Hepatocyte (in vitro differentiated cells): Measurements from ENCODE around the gene BMPR1A.

Source experiments
- EZH2 ChIP-seq: fragments of 200-600 bp; sonication (generic); IDR thresholded peaks from 2 replicates; pipeline ENCODE4 v1.6.1; 2016; ENCODE audit warnings: antibody characterized with exemption, mild to moderate bottlenecking, borderline replicate concordance
- EZH2phosphoT487 ChIP-seq: fragments of 200-600 bp; sonication (generic); IDR thresholded peaks from one replicate; pipeline ENCODE4 v1.6.1; 2018; ENCODE audit warnings: antibody characterized with exemption, mild to moderate bottlenecking, low read depth, moderate library complexity; ENCODE audit not compliant: unreplicated experiment, severe bottlenecking
- TF ChIP-seq, protein P1 (sequence below): fragments of 200-600 bp; sonication (generic); IDR thresholded peaks from 2 replicates; pipeline ENCODE4 v1.5.1; 2016; ENCODE audit warnings: antibody characterized with exemption, mild to moderate bottlenecking; ENCODE audit not compliant: poor library complexity

GRCh38 chr10:86813982-86814381, 57.6 kb downstream of the BMPR1A start:
- TF ChIP-seq, protein P1, sequence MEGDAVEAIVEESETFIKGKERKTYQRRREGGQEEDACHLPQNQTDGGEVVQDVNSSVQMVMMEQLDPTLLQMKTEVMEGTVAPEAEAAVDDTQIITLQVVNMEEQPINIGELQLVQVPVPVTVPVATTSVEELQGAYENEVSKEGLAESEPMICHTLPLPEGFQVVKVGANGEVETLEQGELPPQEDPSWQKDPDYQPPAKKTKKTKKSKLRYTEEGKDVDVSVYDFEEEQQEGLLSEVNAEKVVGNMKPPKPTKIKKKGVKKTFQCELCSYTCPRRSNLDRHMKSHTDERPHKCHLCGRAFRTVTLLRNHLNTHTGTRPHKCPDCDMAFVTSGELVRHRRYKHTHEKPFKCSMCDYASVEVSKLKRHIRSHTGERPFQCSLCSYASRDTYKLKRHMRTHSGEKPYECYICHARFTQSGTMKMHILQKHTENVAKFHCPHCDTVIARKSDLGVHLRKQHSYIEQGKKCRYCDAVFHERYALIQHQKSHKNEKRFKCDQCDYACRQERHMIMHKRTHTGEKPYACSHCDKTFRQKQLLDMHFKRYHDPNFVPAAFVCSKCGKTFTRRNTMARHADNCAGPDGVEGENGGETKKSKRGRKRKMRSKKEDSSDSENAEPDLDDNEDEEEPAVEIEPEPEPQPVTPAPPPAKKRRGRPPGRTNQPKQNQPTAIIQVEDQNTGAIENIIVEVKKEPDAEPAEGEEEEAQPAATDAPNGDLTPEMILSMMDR: no peak
- TF ChIP-seq EZH2: no peak
- TF ChIP-seq EZH2phosphoT487: no peak
